ENCODE measurements around the gene CXorf51B. TPM values are rescaled to one million over a fixed set of nuclear protein-coding genes. Genes with fewer than 3 reads are reported as not detected.

The CXorf51B gene
- total and polyA plus RNA-seq, 10 of the 15 experiments (the other 5 are each of a cell fraction or from before 2014, with no cell fraction given): not detected

- TF ChIP-seq E2F8 (IDR thresholded peaks at IDR 0.05; ENCODE audit: low read depth, partially characterized antibody) (no peak), TARDBP (IDR thresholded peaks at IDR 0.05; ENCODE audit: borderline replicate concordance) (no peak), RELA (IDR thresholded peaks at IDR 0.05; ENCODE audit: borderline replicate concordance, partially characterized antibody) (no peak), RFX5 (IDR thresholded peaks at IDR 0.05; ENCODE audit: low read depth, low read length) (no peak)
Measured at GRCh38 chrX:146831994-146832393, 22.4 kb downstream of the CXorf51B start (continued).

- H3K4me1 ChIP-seq (ENCODE audit: control insufficient read depth, insufficient read depth, low read length): no peaks in the 10 kb centered on the region
- no peak overlapping the region for H3K9ac ChIP-seq (ENCODE audit: control insufficient read depth, insufficient read depth, low read length)
- no peaks in the 10 kb centered on the region for H3K9me3 ChIP-seq (replicated peaks; ENCODE audit: control insufficient read depth, insufficient read depth, low read length)
- BruUV-seq (replicated peaks): no TSS peak
- no peaks in the 10 kb centered on the region for H4K20me1 ChIP-seq (ENCODE audit: control insufficient read depth, insufficient read depth)
- no peak overlapping the region for H2AFZ ChIP-seq (ENCODE audit: control insufficient read depth, low read depth, low read length)
- H3K79me2 ChIP-seq (ENCODE audit: control insufficient read depth, insufficient read depth, low read length): no peaks in the 10 kb centered on the region
- H3K27me3 ChIP-seq (replicated peaks in 1 of 2; ENCODE audit: control insufficient read depth in 2 of 2, insufficient read depth in 2 of 2, low read length in 1 of 2): no peaks in the 10 kb centered on the region
- intact Hi-C loops (cut with micrococcal nuclease; ENCODE audit: unreplicated experiment): no loop called here
- FAIRE-seq (no peak), DNase-seq (ENCODE audit: low read depth, low spot score) (no peak), ATAC-seq (no peak)
- no peaks in the 10 kb centered on the region for H3K36me3 ChIP-seq (ENCODE audit: control insufficient read depth in 2 of 2, insufficient read depth in 2 of 2, low read length in 1 of 2)
- in situ Hi-C loops (cut with MboI): no loop called here
- CTCF ChIA-PET: no interaction called here
- no peak overlapping the region for H3K27ac ChIP-seq (ENCODE audit: control insufficient read depth, insufficient read depth)
- POLR2A ChIA-PET: no interaction called here
- no peak overlapping the region for H3K4me2 ChIP-seq (ENCODE audit: control insufficient read depth, insufficient read depth)
- WGBS (ENCODE audit: insufficient coverage, insufficient replicate concordance, low lambda C conversion rate, missing lambda C conversion rate): 3% methylated on average over 2 of the region's 2 CpGs
- no peak overlapping the region for H3K4me3 ChIP-seq
- SMC1A ChIA-PET (ENCODE audit: uncharacterized antibody, unreplicated experiment): no interaction called here
- RAD21 ChIA-PET (ENCODE audit: unreplicated experiment): no interaction called here
- TF ChIP-seq CREB1 (IDR thresholded peaks at IDR 0.05; ENCODE audit: low read depth): no peak
- TF ChIP-seq STAT3 (IDR thresholded peaks at IDR 0.05; ENCODE audit: low read depth, low read length): no peak
- no peak for TF ChIP-seq CHD4 (IDR thresholded peaks at IDR 0.05)
- no peak for TF ChIP-seq POU2F2 (IDR thresholded peaks at IDR 0.05; ENCODE audit: borderline replicate concordance, low read depth, low read length)
- no peak for TF ChIP-seq SMARCA5 (IDR thresholded peaks at IDR 0.05)
- TF ChIP-seq ASH2L (IDR thresholded peaks at IDR 0.05; ENCODE audit: borderline replicate concordance, low read depth): no peak
- TF ChIP-seq PAX5 (IDR thresholded peaks at IDR 0.05; ENCODE audit: borderline replicate concordance, low read depth, low read length): no peak
- TF ChIP-seq, protein P1, sequence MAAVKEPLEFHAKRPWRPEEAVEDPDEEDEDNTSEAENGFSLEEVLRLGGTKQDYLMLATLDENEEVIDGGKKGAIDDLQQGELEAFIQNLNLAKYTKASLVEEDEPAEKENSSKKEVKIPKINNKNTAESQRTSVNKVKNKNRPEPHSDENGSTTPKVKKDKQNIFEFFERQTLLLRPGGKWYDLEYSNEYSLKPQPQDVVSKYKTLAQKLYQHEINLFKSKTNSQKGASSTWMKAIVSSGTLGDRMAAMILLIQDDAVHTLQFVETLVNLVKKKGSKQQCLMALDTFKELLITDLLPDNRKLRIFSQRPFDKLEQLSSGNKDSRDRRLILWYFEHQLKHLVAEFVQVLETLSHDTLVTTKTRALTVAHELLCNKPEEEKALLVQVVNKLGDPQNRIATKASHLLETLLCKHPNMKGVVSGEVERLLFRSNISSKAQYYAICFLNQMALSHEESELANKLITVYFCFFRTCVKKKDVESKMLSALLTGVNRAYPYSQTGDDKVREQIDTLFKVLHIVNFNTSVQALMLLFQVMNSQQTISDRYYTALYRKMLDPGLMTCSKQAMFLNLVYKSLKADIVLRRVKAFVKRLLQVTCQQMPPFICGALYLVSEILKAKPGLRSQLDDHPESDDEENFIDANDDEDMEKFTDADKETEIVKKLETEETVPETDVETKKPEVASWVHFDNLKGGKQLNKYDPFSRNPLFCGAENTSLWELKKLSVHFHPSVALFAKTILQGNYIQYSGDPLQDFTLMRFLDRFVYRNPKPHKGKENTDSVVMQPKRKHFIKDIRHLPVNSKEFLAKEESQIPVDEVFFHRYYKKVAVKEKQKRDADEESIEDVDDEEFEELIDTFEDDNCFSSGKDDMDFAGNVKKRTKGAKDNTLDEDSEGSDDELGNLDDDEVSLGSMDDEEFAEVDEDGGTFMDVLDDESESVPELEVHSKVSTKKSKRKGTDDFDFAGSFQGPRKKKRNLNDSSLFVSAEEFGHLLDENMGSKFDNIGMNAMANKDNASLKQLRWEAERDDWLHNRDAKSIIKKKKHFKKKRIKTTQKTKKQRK (IDR thresholded peaks at IDR 0.05; ENCODE audit: low read depth, low read length): no peak
- TF ChIP-seq CHD2 (IDR thresholded peaks at IDR 0.05; ENCODE audit: borderline replicate concordance, low read depth, low read length): no peak
- no peak for TF ChIP-seq GABPA (IDR thresholded peaks at IDR 0.05; ENCODE audit: low read depth)
- TF ChIP-seq REST (IDR thresholded peaks at IDR 0.05; ENCODE audit: low read depth, low read length): no peak
Measured at GRCh38 chrX:146854281-146854680, 44.7 kb downstream of the CXorf51B start.
